Activated T-cell treated with anti-CD3 and anti-CD28 coated beads, Interleukin-2, amount 50 U/mL, for 72 hours (primary cell): ENCODE results near the gene SNUPN. TPM values are rescaled to one million over a fixed set of nuclear protein-coding genes. Genes with fewer than 3 reads are reported as not detected.
"Not testable (repeated sequence)": the region's sequence is repeated elsewhere in the genome, so short reads cannot be mapped to it uniquely, and the experiment has no call there.

Experiments used
- ATAC-seq, 2 donors: fragments of 150-1000 bp; cut with Tn5 transposase; replicated peaks in 1 of 2; 2 replicates each; pipeline ENCODE4 v1.10.0; 2021; ENCODE audit warnings: moderate library complexity in 2 of 2, mild to moderate bottlenecking in 1 of 2
- DNase-seq, 2 donors: peaks; one replicate each; pipeline ENCODE4 v3.0.0; 2021 to 2022; ENCODE audit warnings: mixed read lengths in 1 of 2
- H3K27ac Mint-ChIP-seq: one replicate; pipeline ENCODE4 v1.8.0; 2022; ENCODE audit warnings: mild to moderate bottlenecking, moderate library complexity, mixed read lengths
- H3K27me3 Mint-ChIP-seq: one replicate; pipeline ENCODE4 v1.8.0; 2022; ENCODE audit warnings: low read depth, mixed read lengths
- H3K36me3 Mint-ChIP-seq, 2 donors: one replicate each; pipeline ENCODE4 v1.8.0; 2022; ENCODE audit warnings: mixed read lengths in 2 of 2, mild to moderate bottlenecking in 1 of 2; ENCODE audit not compliant: insufficient read depth in 2 of 2
- H3K4me1 Mint-ChIP-seq: one replicate; pipeline ENCODE4 v1.8.0; 2022; ENCODE audit warnings: low read depth, mixed read lengths
- H3K4me3 Mint-ChIP-seq, 2 donors: one replicate each; pipeline ENCODE4 v1.8.0; 2022; ENCODE audit warnings: mild to moderate bottlenecking in 2 of 2, mixed read lengths in 2 of 2, moderate library complexity in 2 of 2
- H3K9me3 Mint-ChIP-seq, 2 donors: one replicate each; pipeline ENCODE4 v1.8.0; 2022; ENCODE audit warnings: mixed read lengths in 2 of 2
- total RNA-seq, 2 donors: library from RNA; stranded (reverse); gene quantifications; one replicate each; pipeline ENCODE4 v1.2.3, GENCODE V29; 2022

The SNUPN gene
- total RNA-seq, 2 donors from 2014 or later: 22.4 to 26.2 TPM

GRCh38 chr15:75637245-75638009 lies 11.9 kb upstream of the SNUPN start:
- DNase-seq (no peak), ATAC-seq (no peak)
- H3K27ac Mint-ChIP-seq: no peak overlapping the region
- H3K27me3 Mint-ChIP-seq: no peaks in the 10 kb centered on the region
- H3K9me3 Mint-ChIP-seq: no peaks in the 10 kb centered on the region
- peak overlapping the region; percentile 96 for H3K4me3 Mint-ChIP-seq
- H3K4me1 Mint-ChIP-seq: peaks cover 35% of the 10 kb centered on the region
- H3K36me3 Mint-ChIP-seq: peaks cover 3 to 11% of the 10 kb centered on the region in 2 donors

GRCh38 chr15:75636026-75636425 lies 10.5 kb upstream of the SNUPN start:
- H3K4me1 Mint-ChIP-seq: peaks cover 33% of the 10 kb centered on the region
- H3K27ac Mint-ChIP-seq: peak overlapping the region; percentile 57
- H3K9me3 Mint-ChIP-seq: no peaks in the 10 kb centered on the region
- no peak overlapping the region for H3K4me3 Mint-ChIP-seq
- no peaks in the 10 kb centered on the region for H3K27me3 Mint-ChIP-seq
- ATAC-seq (no peak), DNase-seq (no peak)
- H3K36me3 Mint-ChIP-seq: peaks cover 3 to 11% of the 10 kb centered on the region in 2 donors

- peaks cover 29% of the 10 kb centered on the region for H3K4me1 Mint-ChIP-seq
- H3K27me3 Mint-ChIP-seq, H3K9me3 Mint-ChIP-seq, H3K27ac Mint-ChIP-seq, DNase-seq, ATAC-seq, H3K4me3 Mint-ChIP-seq, H3K36me3 Mint-ChIP-seq: not testable (repeated sequence)
These were observed 8.4 kb upstream of the SNUPN start for GRCh38 chr15:75633922-75634321.

- Mint-ChIP-seq H3K27me3 (no peaks in the 10 kb centered on the region), H3K4me1 (peaks cover 16% of the 10 kb centered on the region), H3K27ac (no peak overlapping the region), H3K9me3 (no peaks in the 10 kb centered on the region), H3K36me3 (no peaks in the 10 kb centered on the region), H3K4me3 (no peak overlapping the region)
- no peak for DNase-seq
- ATAC-seq: no peak
These were observed 6.4 kb upstream of the SNUPN start for GRCh38 chr15:75631935-75632334.

GRCh38 chr15:75622505-75622904 lies 3.0 kb downstream of the SNUPN start:
- H3K36me3 Mint-ChIP-seq: peaks cover 3 to 4% of the 10 kb centered on the region in 2 donors
- DNase-seq: no peak
- peak overlapping the region; percentile 81 for H3K27ac Mint-ChIP-seq
- H3K4me3 Mint-ChIP-seq: peak overlapping the region in 1 of 2 donors; percentile 31
- H3K4me1 Mint-ChIP-seq: peaks cover 55% of the 10 kb centered on the region
- H3K27me3 Mint-ChIP-seq: no peaks in the 10 kb centered on the region
- no peaks in the 10 kb centered on the region for H3K9me3 Mint-ChIP-seq
- ATAC-seq: no peak

GRCh38 chr15:75620841-75621391 lies 4.6 kb downstream of the SNUPN start:
- Mint-ChIP-seq H3K27me3 (no peaks in the 10 kb centered on the region), H3K36me3 (peaks cover 1 to 8% of the 10 kb centered on the region in 2 donors), H3K4me3 (peak overlapping the region; percentile 23 to 25), H3K9me3 (no peaks in the 10 kb centered on the region), H3K4me1 (peaks cover 44% of the 10 kb centered on the region), H3K27ac (peak overlapping the region; percentile 93)
- ATAC-seq: no peak
- no peak for DNase-seq

GRCh38 chr15:75620058-75620820 lies 5.3 kb downstream of the SNUPN start:
- Mint-ChIP-seq H3K36me3 (peaks cover 3 to 11% of the 10 kb centered on the region in 2 donors), H3K27me3 (no peaks in the 10 kb centered on the region), H3K9me3 (no peaks in the 10 kb centered on the region), H3K4me3 (no peak overlapping the region), H3K27ac (peak overlapping the region; percentile 93), H3K4me1 (peaks cover 43% of the 10 kb centered on the region)
- no peak for DNase-seq
- ATAC-seq: no peak

- Mint-ChIP-seq H3K27ac (no peak overlapping the region), H3K9me3 (no peaks in the 10 kb centered on the region), H3K36me3 (peaks cover 6 to 24% of the 10 kb centered on the region in 2 donors), H3K4me3 (no peak overlapping the region), H3K4me1 (peaks cover 17% of the 10 kb centered on the region), H3K27me3 (no peaks in the 10 kb centered on the region)
- DNase-seq (no peak), ATAC-seq (no peak)
These were observed 8.8 kb downstream of the SNUPN start for GRCh38 chr15:75616766-75617165.

GRCh38 chr15:75606711-75607699 lies 18.5 kb downstream of the SNUPN start:
- H3K36me3 Mint-ChIP-seq: peaks cover 4 to 38% of the 10 kb centered on the region in 2 donors
- ATAC-seq (peak; percentile 67 to 78), DNase-seq (peak in 1 of 2 donors; percentile 22)
- peaks cover 33% of the 10 kb centered on the region for H3K4me1 Mint-ChIP-seq
- peak overlapping the region; percentile 60 to 68 for H3K4me3 Mint-ChIP-seq
- H3K27ac Mint-ChIP-seq: peak overlapping the region; percentile 96
- H3K27me3 Mint-ChIP-seq: no peaks in the 10 kb centered on the region
- H3K9me3 Mint-ChIP-seq: no peaks in the 10 kb centered on the region

GRCh38 chr15:75606026-75606425 lies 19.5 kb downstream of the SNUPN start:
- DNase-seq (no peak), ATAC-seq (no peak)
- H3K36me3 Mint-ChIP-seq: peaks cover 4 to 38% of the 10 kb centered on the region in 2 donors
- no peaks in the 10 kb centered on the region for H3K9me3 Mint-ChIP-seq
- peak overlapping the region; percentile 6 to 60 for H3K4me3 Mint-ChIP-seq
- H3K27me3 Mint-ChIP-seq: no peaks in the 10 kb centered on the region
- peaks cover 33% of the 10 kb centered on the region for H3K4me1 Mint-ChIP-seq
- H3K27ac Mint-ChIP-seq: peak overlapping the region; percentile 96

GRCh38 chr15:75599401-75599800 lies 26.1 kb downstream of the SNUPN start:
- Mint-ChIP-seq H3K4me3 (no peak overlapping the region), H3K27ac (no peak overlapping the region), H3K9me3 (no peaks in the 10 kb centered on the region), H3K4me1 (peaks cover 12% of the 10 kb centered on the region), H3K36me3 (peaks cover 3 to 18% of the 10 kb centered on the region in 2 donors), H3K27me3 (no peaks in the 10 kb centered on the region)
- DNase-seq (no peak), ATAC-seq (no peak)

- Mint-ChIP-seq H3K4me3 (peak overlapping the region in 1 of 2 donors; percentile 9), H3K36me3 (peaks cover 3 to 14% of the 10 kb centered on the region in 2 donors), H3K27ac (peak overlapping the region; percentile 93), H3K9me3 (no peaks in the 10 kb centered on the region), H3K4me1 (peaks cover 12% of the 10 kb centered on the region), H3K27me3 (no peaks in the 10 kb centered on the region)
- ATAC-seq (no peak), DNase-seq (no peak)
These were observed 27.2 kb downstream of the SNUPN start for GRCh38 chr15:75598361-75598760.
